ENCODE measurements around the gene PODXL.
A peak's percentile ranks its signal among the peaks of the same experiment; 100 is the strongest.

Gene PODXL

DNA sequence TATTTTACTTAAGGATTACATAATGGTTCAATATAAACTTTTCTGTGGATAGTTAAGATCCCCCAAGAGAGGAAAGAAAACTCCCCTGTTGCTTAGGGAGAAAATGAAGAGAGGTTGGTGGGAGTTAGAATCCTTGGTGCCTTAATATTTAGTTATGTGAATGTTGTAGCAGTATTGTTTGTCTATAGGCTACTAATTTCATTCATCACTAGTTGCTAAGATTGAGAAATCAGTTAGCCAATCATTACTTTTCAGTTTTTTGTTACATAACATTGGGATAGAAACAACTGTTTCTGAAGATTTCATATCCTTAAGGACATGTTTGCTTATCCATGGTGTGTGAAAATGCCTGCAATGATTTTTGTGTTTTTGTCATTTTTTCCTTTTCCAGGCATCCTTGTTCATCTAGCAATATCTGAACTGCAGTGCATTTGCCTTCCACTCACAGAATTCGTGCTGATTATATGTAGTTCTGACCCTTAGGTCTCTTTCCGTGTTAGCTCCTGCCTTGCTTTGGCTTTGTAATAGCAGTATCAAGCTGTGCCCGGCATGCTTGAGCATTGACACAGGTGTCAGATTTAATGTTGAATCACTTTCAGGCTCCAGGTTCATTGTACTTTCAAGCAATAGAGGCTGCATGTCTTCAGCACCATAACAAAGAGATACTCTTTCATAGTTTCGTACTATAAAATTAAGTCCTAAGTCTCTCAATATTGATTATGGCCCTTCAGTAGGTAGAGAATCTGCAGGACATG lies 85.0 kb downstream of the PODXL start:
- TF ChIP-seq NFIC (IDR thresholded peaks at IDR 0.05) (0 out of 2 replicates have a peak, but pooled peaks have one; percentile 15), EP300 (IDR thresholded peaks at IDR 0.05; ENCODE audit: borderline replicate concordance) (no peak), ZBTB7A (IDR thresholded peaks at IDR 0.05; ENCODE audit: low read depth) (no peak), TEAD4 (IDR thresholded peaks at IDR 0.05) (peak; percentile 61)
- TF ChIP-seq, protein P1, sequence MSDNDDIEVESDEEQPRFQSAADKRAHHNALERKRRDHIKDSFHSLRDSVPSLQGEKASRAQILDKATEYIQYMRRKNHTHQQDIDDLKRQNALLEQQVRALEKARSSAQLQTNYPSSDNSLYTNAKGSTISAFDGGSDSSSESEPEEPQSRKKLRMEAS (IDR thresholded peaks at IDR 0.05), result peak; percentile 48; the same call in 1 of the 2 replicates

DNA sequence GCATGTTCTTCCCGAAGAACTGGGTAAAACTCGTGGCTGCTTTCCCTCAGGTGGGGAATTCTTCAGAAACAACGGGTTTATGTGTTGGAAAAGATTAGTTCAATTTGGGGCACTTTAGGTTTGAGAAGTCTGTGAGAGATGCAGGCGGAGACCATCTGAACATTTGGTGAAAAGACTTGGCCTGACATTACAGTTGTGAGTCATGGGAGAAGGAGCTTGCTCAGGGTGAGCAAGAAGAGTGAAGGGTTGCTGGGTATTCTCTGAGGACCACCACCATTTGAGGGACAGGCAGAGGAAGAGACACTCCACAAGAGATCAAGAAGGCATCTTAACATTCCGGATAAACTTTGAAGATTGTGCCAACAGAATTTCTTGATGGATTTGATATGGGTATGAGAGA lies 88.6 kb downstream of the PODXL start:
- no peak for TF ChIP-seq CEBPB (IDR thresholded peaks at IDR 0.05)
- TF ChIP-seq ZBTB7A (IDR thresholded peaks at IDR 0.05; ENCODE audit: low read depth), result no peak
- TF ChIP-seq RAD21 (IDR thresholded peaks at IDR 0.05; ENCODE audit: low read depth), result no peak
- no peak for TF ChIP-seq EP300 (IDR thresholded peaks at IDR 0.05; ENCODE audit: borderline replicate concordance)
- TF ChIP-seq FOXM1 (IDR thresholded peaks at IDR 0.05; ENCODE audit: borderline replicate concordance, low read depth), result no peak
- no peak for TF ChIP-seq NFIC (IDR thresholded peaks at IDR 0.05)
- TF ChIP-seq, protein P1 (IDR thresholded peaks at IDR 0.05), result no peak
- TF ChIP-seq TAF1 (IDR thresholded peaks at IDR 0.05; ENCODE audit: low read depth), result no peak
- no peak for TF ChIP-seq TEAD4 (IDR thresholded peaks at IDR 0.05)
- no peak for TF ChIP-seq CREB1 (IDR thresholded peaks at IDR 0.05; ENCODE audit: low read depth)
- no peak for TF ChIP-seq YY1 (IDR thresholded peaks at IDR 0.05; ENCODE audit: low read depth)
- TF ChIP-seq, protein P2, sequence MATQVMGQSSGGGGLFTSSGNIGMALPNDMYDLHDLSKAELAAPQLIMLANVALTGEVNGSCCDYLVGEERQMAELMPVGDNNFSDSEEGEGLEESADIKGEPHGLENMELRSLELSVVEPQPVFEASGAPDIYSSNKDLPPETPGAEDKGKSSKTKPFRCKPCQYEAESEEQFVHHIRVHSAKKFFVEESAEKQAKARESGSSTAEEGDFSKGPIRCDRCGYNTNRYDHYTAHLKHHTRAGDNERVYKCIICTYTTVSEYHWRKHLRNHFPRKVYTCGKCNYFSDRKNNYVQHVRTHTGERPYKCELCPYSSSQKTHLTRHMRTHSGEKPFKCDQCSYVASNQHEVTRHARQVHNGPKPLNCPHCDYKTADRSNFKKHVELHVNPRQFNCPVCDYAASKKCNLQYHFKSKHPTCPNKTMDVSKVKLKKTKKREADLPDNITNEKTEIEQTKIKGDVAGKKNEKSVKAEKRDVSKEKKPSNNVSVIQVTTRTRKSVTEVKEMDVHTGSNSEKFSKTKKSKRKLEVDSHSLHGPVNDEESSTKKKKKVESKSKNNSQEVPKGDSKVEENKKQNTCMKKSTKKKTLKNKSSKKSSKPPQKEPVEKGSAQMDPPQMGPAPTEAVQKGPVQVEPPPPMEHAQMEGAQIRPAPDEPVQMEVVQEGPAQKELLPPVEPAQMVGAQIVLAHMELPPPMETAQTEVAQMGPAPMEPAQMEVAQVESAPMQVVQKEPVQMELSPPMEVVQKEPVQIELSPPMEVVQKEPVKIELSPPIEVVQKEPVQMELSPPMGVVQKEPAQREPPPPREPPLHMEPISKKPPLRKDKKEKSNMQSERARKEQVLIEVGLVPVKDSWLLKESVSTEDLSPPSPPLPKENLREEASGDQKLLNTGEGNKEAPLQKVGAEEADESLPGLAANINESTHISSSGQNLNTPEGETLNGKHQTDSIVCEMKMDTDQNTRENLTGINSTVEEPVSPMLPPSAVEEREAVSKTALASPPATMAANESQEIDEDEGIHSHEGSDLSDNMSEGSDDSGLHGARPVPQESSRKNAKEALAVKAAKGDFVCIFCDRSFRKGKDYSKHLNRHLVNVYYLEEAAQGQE (IDR thresholded peaks at IDR 0.05; ENCODE audit: low read depth), result no peak
- TF ChIP-seq, protein P3, sequence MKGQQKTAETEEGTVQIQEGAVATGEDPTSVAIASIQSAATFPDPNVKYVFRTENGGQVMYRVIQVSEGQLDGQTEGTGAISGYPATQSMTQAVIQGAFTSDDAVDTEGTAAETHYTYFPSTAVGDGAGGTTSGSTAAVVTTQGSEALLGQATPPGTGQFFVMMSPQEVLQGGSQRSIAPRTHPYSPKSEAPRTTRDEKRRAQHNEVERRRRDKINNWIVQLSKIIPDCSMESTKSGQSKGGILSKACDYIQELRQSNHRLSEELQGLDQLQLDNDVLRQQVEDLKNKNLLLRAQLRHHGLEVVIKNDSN (IDR thresholded peaks at IDR 0.05), result no peak
- no peak for TF ChIP-seq TCF12 (IDR thresholded peaks at IDR 0.05; ENCODE audit: low read depth)
- no peak for TF ChIP-seq EGR1 (IDR thresholded peaks at IDR 0.05)

DNA sequence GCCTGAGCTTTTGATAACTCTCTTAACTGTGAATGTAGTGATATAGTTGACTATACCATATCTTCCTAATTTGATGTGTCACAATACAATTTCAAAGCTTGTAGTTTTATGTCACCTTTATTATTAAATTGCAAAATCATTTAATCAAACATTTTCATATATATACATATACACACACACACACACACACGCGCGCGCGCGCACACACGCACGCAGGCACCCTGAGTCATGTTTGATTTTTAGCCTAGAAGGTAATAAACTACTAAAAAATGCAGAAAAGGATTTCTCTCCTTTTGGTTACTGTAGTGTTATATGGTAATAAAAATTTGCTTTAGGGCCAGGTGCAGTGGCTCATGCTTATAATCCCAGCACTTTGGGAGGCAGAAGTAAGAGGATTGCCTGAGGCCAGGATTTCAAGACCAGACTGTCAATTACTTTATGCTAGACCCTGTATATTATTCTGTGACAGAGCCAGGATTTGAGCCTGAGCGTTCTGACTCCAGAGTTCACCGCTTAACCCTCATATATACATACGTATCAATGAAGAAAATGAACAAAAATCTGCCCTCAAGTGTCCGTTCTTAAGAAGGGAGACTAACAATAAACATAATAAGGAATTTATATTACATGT lies 89.6 kb downstream of the PODXL start:
- TF ChIP-seq CREB1 (IDR thresholded peaks at IDR 0.05; ENCODE audit: low read depth) (no peak), YY1 (IDR thresholded peaks at IDR 0.05; ENCODE audit: low read depth) (no peak), ZBTB7A (IDR thresholded peaks at IDR 0.05; ENCODE audit: low read depth) (no peak), FOXM1 (IDR thresholded peaks at IDR 0.05; ENCODE audit: borderline replicate concordance, low read depth) (no peak), RAD21 (IDR thresholded peaks at IDR 0.05; ENCODE audit: low read depth) (no peak), TEAD4 (IDR thresholded peaks at IDR 0.05) (no peak), TAF1 (IDR thresholded peaks at IDR 0.05; ENCODE audit: low read depth) (no peak), EP300 (IDR thresholded peaks at IDR 0.05; ENCODE audit: borderline replicate concordance) (no peak), TCF12 (IDR thresholded peaks at IDR 0.05; ENCODE audit: low read depth) (no peak), EGR1 (IDR thresholded peaks at IDR 0.05) (no peak), NFIC (IDR thresholded peaks at IDR 0.05) (no peak), CEBPB (IDR thresholded peaks at IDR 0.05) (no peak)
- TF ChIP-seq, protein P3 (IDR thresholded peaks at IDR 0.05), result no peak
- TF ChIP-seq, protein P2 (IDR thresholded peaks at IDR 0.05; ENCODE audit: low read depth), result no peak
- TF ChIP-seq, protein P1 (IDR thresholded peaks at IDR 0.05), result no peak

DNA sequence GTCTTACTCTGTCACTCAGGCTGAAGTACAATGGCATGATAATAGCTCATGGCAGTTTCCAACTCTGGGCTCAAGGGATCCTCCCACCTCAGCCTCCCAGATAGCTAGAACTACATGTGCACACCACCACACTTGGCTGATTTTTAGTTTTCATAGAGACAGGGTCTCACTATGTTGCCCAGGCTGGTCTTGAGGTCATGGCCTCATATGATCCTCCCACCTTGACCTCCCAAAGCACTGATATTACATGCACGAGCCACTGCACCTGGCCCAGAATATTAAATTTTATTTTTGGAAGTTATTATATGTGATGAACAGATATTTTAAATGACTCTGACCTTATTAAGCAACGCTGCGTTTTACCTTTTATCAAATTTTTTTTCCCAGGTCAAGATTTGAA lies 94.4 kb downstream of the PODXL start:
- TF ChIP-seq ZBTB7A (IDR thresholded peaks at IDR 0.05; ENCODE audit: low read depth), result no peak
- no peak for TF ChIP-seq YY1 (IDR thresholded peaks at IDR 0.05; ENCODE audit: low read depth)
- no peak for TF ChIP-seq FOXM1 (IDR thresholded peaks at IDR 0.05; ENCODE audit: borderline replicate concordance, low read depth)

DNA sequence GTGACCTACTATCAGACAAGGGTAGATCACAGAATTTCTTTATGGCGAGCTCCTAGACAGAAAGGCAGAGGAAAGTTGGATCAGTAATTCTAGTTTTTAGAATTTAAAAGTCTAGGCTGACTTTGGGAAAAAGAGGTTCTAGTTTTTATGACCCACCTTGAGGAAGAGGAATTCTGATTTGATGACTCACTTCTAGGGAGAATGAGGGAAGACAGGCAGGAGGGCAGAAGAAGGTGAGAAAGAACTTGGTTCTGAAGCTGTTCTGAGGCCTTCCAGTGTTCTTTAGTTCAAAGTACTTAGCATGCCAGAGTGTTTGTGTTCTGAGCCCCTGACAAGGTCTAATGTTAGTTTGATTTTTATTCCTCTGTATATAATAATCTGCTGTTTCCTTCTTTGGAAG lies 97.2 kb downstream of the PODXL start:
- TF ChIP-seq TAF1 (IDR thresholded peaks at IDR 0.05; ENCODE audit: low read depth) (no peak), ZBTB7A (IDR thresholded peaks at IDR 0.05; ENCODE audit: low read depth) (no peak), CEBPB (IDR thresholded peaks at IDR 0.05) (no peak), CREB1 (IDR thresholded peaks at IDR 0.05; ENCODE audit: low read depth) (no peak), TEAD4 (IDR thresholded peaks at IDR 0.05) (no peak), FOXM1 (IDR thresholded peaks at IDR 0.05; ENCODE audit: borderline replicate concordance, low read depth) (no peak)

Measured in Ishikawa (cell line).